Hepatocyte (in vitro differentiated cells): Measurements from ENCODE around the gene UBE2E2.

ENCODE experiments used
- CTCF ChIP-seq: fragments of 200-600 bp; sonication (generic); IDR thresholded peaks from 2 replicates; pipeline ENCODE4 v1.5.1; 2016; ENCODE audit warnings: antibody characterized with exemption, mild to moderate bottlenecking; ENCODE audit not compliant: poor library complexity
- EZH2 ChIP-seq: fragments of 200-600 bp; sonication (generic); IDR thresholded peaks from 2 replicates; pipeline ENCODE4 v1.6.1; 2016; ENCODE audit warnings: antibody characterized with exemption, mild to moderate bottlenecking, borderline replicate concordance
- EZH2phosphoT487 ChIP-seq: fragments of 200-600 bp; sonication (generic); IDR thresholded peaks from one replicate; pipeline ENCODE4 v1.6.1; 2018; ENCODE audit warnings: antibody characterized with exemption, mild to moderate bottlenecking, low read depth, moderate library complexity; ENCODE audit not compliant: unreplicated experiment, severe bottlenecking

GRCh38 chr3:23468203-23468602 lies 265.1 kb downstream of the UBE2E2 start:
- no peak for TF ChIP-seq CTCF
- TF ChIP-seq EZH2 = no peak
- TF ChIP-seq EZH2phosphoT487 = no peak
